ENCODE results near the gene BAHCC1. TPM values are rescaled to one million over a fixed set of nuclear protein-coding genes. Genes with fewer than 3 reads are reported as not detected.

The BAHCC1 gene
- total RNA-seq, 1 donor, result 6.5 TPM

- H3K4me3 ChIP-seq (ENCODE audit: low read depth, low read length), result peak overlapping the region; percentile 62
- TF ChIP-seq CTCF (IDR thresholded peaks at IDR 0.05; ENCODE audit: insufficient read depth, low read depth, low read length), result no peak
- DNase-seq (ENCODE audit: low read depth), result peak; percentile 66
Observed at GRCh38 chr17:81487487-81488275, 92.4 kb downstream of the BAHCC1 start.

GRCh38 chr17:81488276-81488860 is 93.1 kb downstream of the BAHCC1 start:
- peak overlapping the region; percentile 62 for H3K4me3 ChIP-seq (ENCODE audit: low read depth, low read length)
- no peak for DNase-seq (ENCODE audit: low read depth)
- TF ChIP-seq CTCF (IDR thresholded peaks at IDR 0.05; ENCODE audit: insufficient read depth, low read depth, low read length), result no peak

DNA sequence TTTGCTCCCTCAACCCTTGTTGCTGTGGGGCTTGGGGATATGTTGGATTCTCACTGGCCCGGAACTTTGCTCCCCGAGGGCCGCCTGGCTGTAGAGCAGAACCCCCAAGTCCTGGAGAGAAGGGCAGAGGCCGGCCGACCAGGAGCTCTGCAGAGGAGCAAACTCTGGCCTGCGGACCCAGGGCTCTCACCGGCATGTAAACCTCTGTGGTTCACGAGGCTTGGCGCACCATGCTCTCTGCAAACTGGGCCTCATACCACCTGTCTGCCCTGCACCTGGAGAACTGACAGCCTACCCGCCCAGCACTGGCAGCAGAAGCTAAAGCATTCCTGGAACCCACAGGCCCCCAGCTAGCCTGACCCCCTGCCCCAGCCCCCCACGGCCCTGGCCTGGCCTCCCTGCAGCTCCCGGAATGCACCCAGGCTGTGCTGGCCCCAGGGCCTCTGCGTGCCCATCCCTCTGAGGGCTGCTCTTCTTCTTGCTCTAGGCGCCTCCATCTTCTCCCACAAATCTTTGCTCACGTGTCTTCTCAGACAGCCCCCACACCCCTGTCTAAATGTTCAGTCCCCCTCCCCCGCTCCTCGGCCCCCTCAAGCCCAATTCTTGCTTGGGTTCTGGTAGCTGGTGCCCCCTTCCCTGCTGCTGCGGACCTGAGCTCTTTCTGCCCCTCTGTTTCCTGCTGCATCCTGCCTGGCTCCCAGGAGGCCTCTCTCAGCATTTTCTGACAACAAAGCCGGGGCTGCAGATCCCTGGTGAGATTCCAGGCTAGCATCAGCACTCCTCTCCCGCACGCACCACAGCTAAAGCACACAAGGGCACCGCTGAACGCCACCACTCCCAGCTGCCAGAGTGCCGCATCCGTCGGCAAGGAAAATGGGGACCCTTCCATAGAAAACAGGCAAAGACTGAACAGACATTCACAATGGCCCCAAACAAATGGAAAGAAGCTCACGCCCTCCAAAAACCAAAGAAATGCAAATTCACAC is 94.0 kb downstream of the BAHCC1 start:
- no peak for TF ChIP-seq CTCF (IDR thresholded peaks at IDR 0.05; ENCODE audit: insufficient read depth, low read depth, low read length)
- no peak overlapping the region for H3K4me3 ChIP-seq (ENCODE audit: low read depth, low read length)
- DNase-seq (ENCODE audit: low read depth), result no peak

DNA sequence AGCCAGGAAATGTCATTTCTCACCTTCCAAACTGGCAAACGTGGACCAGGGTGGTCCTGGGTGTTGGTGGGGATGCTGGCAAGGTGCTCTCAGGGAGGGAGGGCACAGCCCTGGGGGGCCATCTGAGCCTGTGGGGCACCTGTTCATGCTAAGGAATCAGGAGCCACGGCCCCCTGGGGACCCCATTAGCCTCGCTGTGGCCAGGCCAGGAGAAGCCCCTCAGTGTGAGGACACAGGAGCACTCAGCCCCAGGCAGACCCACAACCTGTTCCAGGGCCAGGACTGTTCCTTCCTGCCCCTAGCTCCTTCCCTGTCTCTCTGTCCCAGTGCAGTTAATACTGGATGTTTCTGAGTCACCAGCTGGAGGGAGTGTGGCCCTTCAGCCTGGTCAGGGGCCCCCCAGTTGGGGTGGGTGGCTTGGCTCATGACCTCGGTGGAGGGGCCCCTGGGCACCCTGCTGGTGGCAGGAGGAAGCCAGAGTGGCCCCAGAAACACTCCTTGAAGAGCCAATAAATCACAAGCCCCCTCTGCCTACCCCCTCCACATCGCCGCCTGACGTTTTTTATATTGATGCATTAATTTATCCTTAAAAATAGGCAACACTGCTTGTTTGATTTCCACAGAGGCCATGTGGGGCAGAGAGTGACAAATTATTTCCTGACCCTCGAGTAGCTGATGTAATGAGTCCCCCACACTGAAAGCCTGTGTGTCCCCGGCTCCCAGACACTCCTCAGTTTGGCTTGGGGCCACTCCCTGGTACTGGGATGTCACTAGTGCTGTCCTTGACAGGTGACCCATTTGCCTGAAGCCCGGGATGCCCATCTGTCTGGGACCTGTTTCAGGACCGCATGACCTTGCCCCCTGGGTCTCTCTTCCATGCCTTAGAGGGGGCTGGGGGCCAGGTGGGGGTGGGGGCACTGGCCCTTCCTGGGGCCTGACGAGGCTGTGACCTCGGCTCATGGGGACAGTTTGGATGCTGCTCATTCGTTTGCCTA is 95.0 kb downstream of the BAHCC1 start:
- H3K4me3 ChIP-seq (ENCODE audit: low read depth, low read length), result no peak overlapping the region
- TF ChIP-seq CTCF (IDR thresholded peaks at IDR 0.05; ENCODE audit: insufficient read depth, low read depth, low read length), result no peak
- DNase-seq (ENCODE audit: low read depth), result no peak

- no peak for TF ChIP-seq CTCF (IDR thresholded peaks at IDR 0.05; ENCODE audit: insufficient read depth, low read depth, low read length)
- H3K4me3 ChIP-seq (ENCODE audit: low read depth, low read length), result no peak overlapping the region
- DNase-seq (ENCODE audit: low read depth), result no peak
Observed at GRCh38 chr17:81491181-81491581, 95.9 kb downstream of the BAHCC1 start.

DNA sequence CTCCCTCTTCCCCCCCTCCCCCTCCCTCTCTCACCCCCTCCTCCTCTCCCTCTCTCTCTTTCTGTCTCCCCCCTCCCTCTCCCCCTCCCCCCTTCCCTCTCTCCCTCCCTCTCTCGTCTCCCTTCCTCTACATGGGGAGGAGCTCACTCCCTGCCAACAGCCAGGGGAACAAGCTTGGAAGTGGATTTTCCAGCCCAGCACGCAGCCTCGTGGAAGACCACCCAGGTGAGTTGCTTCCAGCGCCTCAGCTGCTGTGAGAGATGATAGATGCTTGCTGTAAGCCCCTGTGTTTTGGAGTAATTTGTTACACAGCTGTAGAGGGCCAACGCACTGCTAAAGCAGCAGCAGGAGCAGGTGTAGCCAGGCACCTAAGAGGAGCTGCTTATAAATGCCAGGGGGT is 96.5 kb downstream of the BAHCC1 start:
- no peak for DNase-seq (ENCODE audit: low read depth)
- H3K4me3 ChIP-seq (ENCODE audit: low read depth, low read length), result no peak overlapping the region
- no peak for TF ChIP-seq CTCF (IDR thresholded peaks at IDR 0.05; ENCODE audit: insufficient read depth, low read depth, low read length)
